GM18502 (cell line): Measurements from ENCODE around the gene SOX5.
"Not testable (repeated sequence)": the region's sequence is repeated elsewhere in the genome, so short reads cannot be mapped to it uniquely, and the experiment has no call there.

Source experiments
- ATAC-seq: cut with Tn5 transposase; IDR thresholded peaks from one replicate; pipeline ENCODE4 v1.9.1; 2021; ENCODE audit warnings: mild to moderate bottlenecking; ENCODE audit not compliant: unreplicated experiment, poor library complexity

The SOX5 gene

GRCh38 chr12:23519444-23519843 lies 430.0 kb downstream of the SOX5 start:
- not testable (repeated sequence) for ATAC-seq

- ATAC-seq: not testable (repeated sequence)
Measured at GRCh38 chr12:23515785-23516184, 433.7 kb downstream of the SOX5 start.

DNA sequence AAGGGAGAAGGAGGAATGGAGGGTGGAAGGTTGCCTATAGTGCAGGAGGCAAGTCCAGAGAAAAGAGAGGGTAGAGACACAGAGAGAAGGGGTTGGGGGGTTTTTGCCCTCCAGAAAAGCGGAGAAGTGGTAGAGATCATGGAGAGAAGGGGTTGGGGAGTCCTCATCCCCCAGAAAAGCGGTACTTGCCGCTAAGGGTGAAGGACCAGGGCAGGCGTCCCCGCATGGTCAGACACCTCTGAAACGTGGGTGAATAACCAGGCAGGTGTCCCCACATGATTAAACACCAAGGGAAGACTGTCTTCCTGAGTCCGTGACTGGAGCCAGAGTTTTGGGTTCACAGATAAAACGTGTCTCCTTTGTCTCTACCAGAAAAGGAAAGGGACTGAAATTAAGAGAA lies 439.0 kb downstream of the SOX5 start:
- ATAC-seq: no peak

GRCh38 chr12:23509832-23510231 lies 439.6 kb downstream of the SOX5 start:
- ATAC-seq: not testable (repeated sequence)

GRCh38 chr12:23507785-23508184 lies 441.7 kb downstream of the SOX5 start:
- not testable (repeated sequence) for ATAC-seq

GRCh38 chr12:23505736-23506135 lies 443.7 kb downstream of the SOX5 start:
- not testable (repeated sequence) for ATAC-seq

DNA sequence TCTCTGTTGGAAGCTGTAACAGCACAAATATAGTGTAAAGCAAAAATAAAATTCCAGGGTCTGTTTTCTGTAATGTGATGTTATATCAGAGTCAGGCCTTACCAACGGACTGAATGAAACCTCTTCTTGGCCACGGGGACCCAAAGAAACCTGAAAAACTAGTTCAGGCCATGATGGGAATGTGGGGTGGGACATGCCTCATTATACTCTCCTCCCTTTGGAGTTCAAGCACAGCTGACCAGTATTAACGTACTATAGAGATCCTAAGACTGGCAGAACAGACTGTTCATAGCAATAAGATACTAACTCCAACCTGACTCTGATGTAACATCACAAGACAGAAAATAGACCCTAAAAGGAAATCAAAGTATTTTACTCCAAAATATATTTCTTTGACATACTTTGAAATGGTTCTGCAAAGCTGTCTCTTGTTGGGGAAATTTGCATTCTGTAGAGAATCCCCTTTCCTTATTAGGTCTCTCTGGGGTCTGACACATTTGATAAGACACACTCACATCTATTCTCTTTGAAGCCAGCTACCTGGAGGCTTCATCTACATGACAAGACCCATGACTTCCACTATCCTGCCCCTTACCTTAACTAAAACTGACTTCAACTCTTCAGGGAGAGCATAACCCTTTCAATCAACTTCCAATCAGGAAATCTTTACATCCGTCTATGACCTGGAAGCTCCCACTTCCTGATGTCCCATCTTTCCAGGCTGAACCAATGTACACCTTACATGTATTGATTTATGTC lies 444.6 kb downstream of the SOX5 start:
- no peak for ATAC-seq

- ATAC-seq: no peak
Measured at GRCh38 chr12:23504043-23504442, 445.4 kb downstream of the SOX5 start.

DNA sequence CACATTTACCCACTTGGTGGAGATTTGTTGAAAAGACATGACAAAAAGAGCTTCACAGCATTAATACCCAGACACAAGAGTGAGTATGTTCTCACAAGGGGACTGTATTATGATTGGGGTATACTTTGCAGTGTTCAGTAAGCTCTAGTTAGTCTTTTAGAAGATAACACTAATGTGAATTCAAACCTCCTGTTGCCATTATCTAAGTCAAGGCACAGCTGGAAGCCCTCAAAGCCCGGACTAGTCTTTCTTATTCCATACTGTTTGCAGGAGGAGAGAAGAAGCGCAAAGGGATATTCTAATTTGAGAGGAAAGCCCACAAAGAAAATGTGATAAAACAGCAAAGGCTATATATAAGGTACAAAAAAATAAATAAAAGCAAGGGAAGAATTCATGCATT lies 445.9 kb downstream of the SOX5 start:
- ATAC-seq: no peak

GRCh38 chr12:23502259-23502658 lies 447.2 kb downstream of the SOX5 start:
- ATAC-seq: no peak

DNA sequence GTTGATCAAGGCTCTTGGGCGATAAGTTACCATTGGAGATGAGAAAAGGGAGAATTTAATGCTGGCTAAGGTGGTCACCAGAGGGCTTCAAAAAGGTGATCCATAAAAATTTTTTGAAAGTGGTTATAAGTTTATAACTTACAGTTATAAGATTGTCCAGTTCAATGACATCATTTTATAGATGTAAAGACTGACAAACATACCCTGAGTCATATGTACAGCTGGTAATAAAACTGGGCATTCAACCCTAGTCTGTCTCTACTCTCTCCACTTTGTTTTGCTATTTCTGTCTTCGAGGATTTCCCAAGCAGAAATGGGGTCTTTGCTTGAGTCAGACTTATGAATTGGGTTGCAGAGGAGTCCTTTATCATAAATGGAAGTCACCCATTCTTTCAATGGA lies 454.0 kb downstream of the SOX5 start:
- no peak for ATAC-seq

GRCh38 chr12:23493672-23494071 lies 455.8 kb downstream of the SOX5 start:
- ATAC-seq: no peak

DNA sequence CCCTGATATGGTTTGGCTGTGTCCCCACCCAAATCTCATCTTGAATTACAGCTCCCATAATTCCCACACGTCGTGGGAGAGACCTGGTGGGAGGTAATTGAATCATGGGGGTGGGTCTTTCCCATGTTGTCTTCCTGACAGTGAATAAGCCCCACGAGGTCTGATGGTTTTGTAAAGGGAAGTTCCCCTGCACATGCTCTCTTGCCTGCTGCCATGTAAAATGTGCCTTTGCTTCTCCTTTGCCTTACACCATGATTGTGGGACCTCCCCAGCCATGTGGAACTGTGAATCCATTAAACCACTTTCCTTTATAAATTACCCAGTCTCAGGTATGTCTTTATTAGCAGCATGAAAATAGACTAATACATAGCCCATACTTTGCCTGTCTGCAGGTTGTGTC lies 458.4 kb downstream of the SOX5 start:
- not testable (repeated sequence) for ATAC-seq

DNA sequence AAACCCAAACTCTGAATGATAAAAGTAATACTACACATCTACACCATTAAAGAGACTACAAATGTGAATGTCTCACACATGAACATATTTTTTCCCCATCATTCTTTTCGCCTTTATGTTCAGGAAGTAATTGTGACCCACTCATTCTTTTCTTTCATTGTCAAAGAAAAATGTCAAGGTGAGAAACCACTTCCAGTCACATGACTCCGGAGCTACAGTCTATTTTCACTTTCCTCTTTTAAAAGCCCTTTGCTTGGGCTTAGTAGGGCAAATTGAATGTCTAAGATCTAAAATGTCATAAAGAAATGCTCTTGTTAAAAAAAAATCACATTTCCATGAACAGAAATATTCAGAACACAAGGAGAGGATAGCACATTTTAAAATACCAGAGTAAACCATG lies 461.3 kb downstream of the SOX5 start:
- no peak for ATAC-seq

DNA sequence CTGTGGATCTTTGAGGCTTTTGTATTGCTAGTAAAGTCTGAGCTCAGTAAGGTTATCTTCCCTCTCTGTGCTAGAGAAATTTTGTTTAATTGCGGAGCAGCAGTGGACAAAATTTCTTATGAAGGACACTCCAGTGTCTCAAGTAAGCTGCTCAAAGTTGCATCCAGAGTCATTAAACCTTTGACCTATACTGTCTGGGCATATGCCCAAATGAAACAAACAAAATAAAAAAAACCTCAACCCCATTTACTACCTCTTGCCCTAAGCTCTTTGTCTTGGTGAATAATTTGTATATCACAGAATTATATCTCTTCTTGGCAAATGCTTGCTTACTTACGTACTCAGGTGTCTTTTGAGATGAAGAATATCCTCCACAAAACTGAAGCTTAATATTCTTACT lies 465.2 kb downstream of the SOX5 start:
- ATAC-seq: no peak

- ATAC-seq: no peak
Measured at GRCh38 chr12:23482571-23482970, 466.9 kb downstream of the SOX5 start.
